GM12801 (cell line): ENCODE results near the gene KRT33B.
"Not testable (repeated sequence)": the region's sequence is repeated elsewhere in the genome, so short reads cannot be mapped to it uniquely, and the experiment has no call there.

Experiments used
- CTCF ChIP-seq: IDR thresholded peaks from one replicate; pipeline ENCODE4 v1.5.1; 2011; ENCODE audit warnings: control low read depth; ENCODE audit not compliant: insufficient read length; ENCODE audit errors: extremely low read depth

The KRT33B gene

GRCh38 chr17:41354536-41354935, 15.1 kb downstream of the KRT33B start:
- no peak for TF ChIP-seq CTCF

- no peak for TF ChIP-seq CTCF
Observed at GRCh38 chr17:41352597-41353366, 16.8 kb downstream of the KRT33B start.

- TF ChIP-seq CTCF, result no peak
Observed at GRCh38 chr17:41351177-41351576, 18.4 kb downstream of the KRT33B start.

GRCh38 chr17:41350381-41350878, 19.2 kb downstream of the KRT33B start, which contains the start of gene KRT33A:
KRT33A (minus strand) TSS chr17:41350828; CDS start chr17:41350767, 61 bp downstream.
- not testable (repeated sequence) for TF ChIP-seq CTCF

GRCh38 chr17:41347869-41348760, 21.5 kb downstream of the KRT33B start:
- TF ChIP-seq CTCF, result no peak

GRCh38 chr17:41345992-41346391, 23.6 kb downstream of the KRT33B start:
- no peak for TF ChIP-seq CTCF

- TF ChIP-seq CTCF, result no peak
Observed at GRCh38 chr17:41343029-41343428, 26.6 kb downstream of the KRT33B start.
